Esophagus muscularis mucosa (tissue), 3 donors: ENCODE measurements around the gene YEATS2.
"Not testable (repeated sequence)": the region's sequence is repeated elsewhere in the genome, so short reads cannot be mapped to it uniquely, and the experiment has no call there.

Experiments
- CTCF ChIP-seq, 3 experiments: fragments of 200-600 bp in 2 of 3; fragments of 450-650 bp in 1 of 3; sonication (generic) in 2 of 3; IDR thresholded peaks; one replicate each; pipeline ENCODE4 v1.5.1; 2017 to 2019; ENCODE audit warnings: antibody characterized with exemption in 3 of 3, mild to moderate bottlenecking in 2 of 3, moderate library complexity in 1 of 3
- EP300 ChIP-seq: sonication (generic); formaldehyde crosslinking; IDR thresholded peaks from one replicate; pipeline ENCODE4 v1.6.1; 2017; ENCODE audit warnings: antibody characterized with exemption

GRCh38 chr3:183703892-183704291 lies 6.3 kb downstream of the YEATS2 start:
- TF ChIP-seq CTCF (IDR thresholded peaks at IDR 0.05); EP300: not testable (repeated sequence)
